C4-2B (cell line): ENCODE data around the gene SRCIN1.

Experiments
- CTCF ChIP-seq: fragments of 450-650 bp; conservative IDR thresholded peaks from 2 replicates; pipeline ENCODE4 v1.5.1; 2017; ENCODE audit warnings: mild to moderate bottlenecking
- ZFX ChIP-seq: fragments of 450-650 bp; IDR thresholded peaks from 2 replicates; pipeline ENCODE4 v1.6.1; 2017

DNA sequence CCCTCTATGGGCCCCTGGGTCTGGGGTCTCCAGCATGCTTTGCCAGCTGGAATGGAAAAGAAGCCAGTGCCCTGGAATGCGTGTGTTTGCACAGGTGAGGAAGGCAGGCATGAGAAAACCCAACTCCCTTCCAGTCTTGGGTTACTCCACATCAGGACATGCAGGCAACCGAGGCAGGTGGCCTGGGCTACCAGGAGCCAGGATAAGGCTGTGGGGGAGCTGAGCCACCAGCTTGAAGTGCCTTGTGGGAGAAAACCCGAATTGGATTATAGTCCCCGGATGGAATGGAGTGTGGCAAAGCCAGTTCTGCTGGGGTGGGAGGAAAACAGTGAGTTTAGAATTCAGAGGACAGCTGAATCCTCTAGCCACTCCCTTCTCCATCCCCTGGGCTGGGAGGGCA, 7.2 kb downstream of the SRCIN1 start:
- TF ChIP-seq CTCF (no peak), ZFX (no peak)
